ENCODE measurements around the gene CNTNAP3.
"Not testable (repeated sequence)": the region's sequence is repeated elsewhere in the genome, so short reads cannot be mapped to it uniquely, and the experiment has no call there.

- TF ChIP-seq CTCF, POLR2A, EP300, POLR2AphosphoS5 (IDR thresholded peaks at IDR 0.05): not testable (repeated sequence)
Observed at GRCh38 chr9:39198000-39198709, 89.8 kb downstream of the CNTNAP3 start.
